NCI-H2227 (cell line): ENCODE measurements around the gene RIPK1.
"Not testable (repeated sequence)": the region's sequence is repeated elsewhere in the genome, so short reads cannot be mapped to it uniquely, and the experiment has no call there.

Source experiments
- DNase-seq: peaks from one replicate; lab custom pipeline; 2025; ENCODE audit not compliant: unreplicated experiment; lab: John Stamatoyannopoulos, UW

Gene RIPK1

DNA sequence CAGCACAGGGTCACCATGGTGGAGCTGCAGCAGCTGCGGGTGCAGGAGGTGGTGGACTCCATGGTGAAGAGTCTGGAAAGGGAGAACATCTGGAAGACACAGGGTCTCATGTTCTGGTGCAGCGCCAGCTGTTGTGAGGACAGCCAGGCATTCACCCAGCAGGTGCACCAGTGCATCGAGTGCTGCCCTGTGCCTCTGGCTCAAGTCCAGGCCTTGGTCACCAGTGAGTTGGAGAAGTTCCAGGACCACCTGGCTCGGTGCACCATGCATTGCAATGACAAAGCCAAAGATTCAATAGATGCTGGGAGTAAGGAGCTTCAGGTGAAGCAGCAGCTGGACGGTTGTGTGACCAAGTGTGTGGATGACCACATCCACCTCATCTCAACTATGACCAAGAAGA is 22.9 kb upstream of the RIPK1 start:
- DNase-seq = no peak

DNA sequence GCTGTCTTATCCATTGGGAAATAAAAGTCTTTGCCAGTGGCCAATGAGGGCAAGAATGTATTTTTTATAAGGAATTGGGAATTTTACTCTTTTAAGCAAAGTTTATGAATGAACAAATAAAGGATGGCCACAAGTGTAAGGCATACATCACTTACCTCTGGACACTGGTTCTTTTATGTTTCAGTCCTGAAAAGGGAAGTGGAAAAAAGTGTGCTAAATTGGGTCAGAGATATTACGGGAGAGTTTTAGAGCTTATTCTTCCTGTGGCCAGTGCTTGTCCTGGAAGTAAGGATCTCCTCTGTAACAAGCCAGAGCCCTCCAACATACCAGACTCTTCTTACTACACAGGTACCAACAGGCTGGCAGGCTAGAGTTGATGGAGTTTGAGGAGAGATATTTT is 22.5 kb upstream of the RIPK1 start:
- DNase-seq = no peak

DNA sequence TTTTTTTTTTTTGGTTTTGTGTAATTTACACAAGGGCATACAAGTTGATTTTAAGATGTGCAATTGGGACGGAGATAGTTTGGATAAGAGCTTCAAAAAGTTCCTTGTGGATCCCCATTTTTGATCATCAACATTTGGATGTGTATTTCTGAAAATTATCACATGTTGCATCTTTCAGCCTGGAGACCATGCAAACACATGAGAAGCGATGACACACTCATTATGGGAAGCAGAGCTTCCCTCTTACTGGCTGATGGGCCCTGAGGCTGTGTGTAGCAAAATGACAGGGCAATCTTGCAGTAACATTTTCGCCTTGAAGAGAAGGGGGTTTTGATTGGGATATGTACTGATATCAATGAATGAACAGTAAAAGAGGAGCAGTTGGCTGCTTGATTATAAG is 22.0 kb upstream of the RIPK1 start:
- DNase-seq = no peak

- not testable (repeated sequence) for DNase-seq
These were observed 20.3 kb upstream of the RIPK1 start for GRCh38 chr6:3048009-3048408.

GRCh38 chr6:3052481-3053230 is 15.6 kb upstream of the RIPK1 start:
- no peak for DNase-seq

GRCh38 chr6:3053231-3053508 is 15.1 kb upstream of the RIPK1 start:
- no peak for DNase-seq

GRCh38 chr6:3054229-3055157 is 13.8 kb upstream of the RIPK1 start:
- DNase-seq = peak; percentile 77

GRCh38 chr6:3055158-3055499 is 13.2 kb upstream of the RIPK1 start:
- not testable (repeated sequence) for DNase-seq

DNA sequence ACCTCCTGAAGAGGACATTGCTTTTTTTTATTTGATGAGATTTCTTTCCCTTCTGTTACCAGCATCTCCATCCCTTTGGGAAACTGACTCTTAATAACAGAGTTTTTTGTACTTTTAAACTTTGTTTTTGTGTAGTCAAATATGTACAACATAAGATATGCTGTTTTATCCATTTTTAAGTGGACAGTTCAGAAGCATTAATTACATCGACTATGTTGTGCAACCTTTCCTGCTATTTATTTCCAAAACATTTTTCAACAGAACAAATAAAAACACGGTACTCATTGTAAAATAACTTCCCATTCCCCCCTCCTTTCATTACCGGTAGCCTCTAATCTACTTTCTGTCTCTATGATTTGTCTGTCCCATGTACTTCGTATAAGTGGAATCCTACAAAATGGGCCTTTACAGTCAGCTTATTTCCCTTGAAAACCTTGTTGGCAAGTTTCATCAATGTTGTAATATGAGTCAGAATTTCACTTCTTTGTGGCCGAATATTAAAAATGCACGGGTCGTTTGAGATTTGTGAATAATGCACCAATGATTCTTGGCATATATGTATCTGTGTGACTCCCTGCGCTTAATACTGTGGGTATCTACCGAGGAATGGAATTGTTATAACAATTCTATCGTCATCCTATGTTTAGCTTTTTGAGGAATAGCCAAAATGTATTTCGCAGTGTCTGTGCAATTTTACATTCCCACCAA is 11.1 kb upstream of the RIPK1 start:
- no peak for DNase-seq

DNA sequence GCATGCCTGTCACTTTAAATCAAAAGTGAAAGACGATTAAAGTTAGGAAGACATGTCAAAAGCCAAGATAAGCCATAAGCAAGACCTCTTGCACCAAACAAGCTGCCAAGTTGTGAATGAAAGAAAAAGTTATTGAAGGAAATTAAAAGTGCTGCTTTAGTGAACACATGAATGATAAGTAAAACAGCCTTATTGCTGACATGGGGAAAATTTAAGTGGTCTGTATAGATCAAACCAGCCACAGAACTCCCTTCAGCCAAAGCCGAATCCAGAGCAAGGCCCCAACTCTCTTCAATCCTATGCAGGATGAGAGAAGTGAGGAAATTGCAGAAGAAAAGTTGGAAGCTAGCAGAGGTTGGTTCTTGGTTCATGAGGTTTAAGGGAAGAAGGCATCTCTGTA is 9.3 kb upstream of the RIPK1 start:
- DNase-seq = no peak

GRCh38 chr6:3060092-3060491 is 8.2 kb upstream of the RIPK1 start:
- not testable (repeated sequence) for DNase-seq

DNA sequence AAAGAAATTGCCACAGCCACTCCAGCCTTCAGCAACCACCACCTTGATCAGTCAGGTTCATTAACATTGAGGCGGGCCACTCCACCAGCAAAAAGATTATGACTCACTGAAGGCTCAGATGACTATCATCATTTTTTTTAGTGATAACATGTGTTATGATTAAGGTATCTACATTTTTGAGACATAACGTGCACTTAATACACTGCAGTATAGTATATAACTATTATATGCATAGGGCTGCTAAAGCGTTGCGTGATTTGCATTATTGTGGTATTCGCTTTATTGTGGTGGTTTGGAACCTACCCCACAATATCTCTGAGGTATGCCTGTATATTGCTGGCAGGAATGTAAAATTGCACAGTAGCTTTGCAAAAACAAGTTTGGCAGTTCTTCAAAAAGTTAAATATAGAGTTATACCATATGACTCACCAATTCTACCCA is 6.8 kb upstream of the RIPK1 start:
- DNase-seq = no peak

DNA sequence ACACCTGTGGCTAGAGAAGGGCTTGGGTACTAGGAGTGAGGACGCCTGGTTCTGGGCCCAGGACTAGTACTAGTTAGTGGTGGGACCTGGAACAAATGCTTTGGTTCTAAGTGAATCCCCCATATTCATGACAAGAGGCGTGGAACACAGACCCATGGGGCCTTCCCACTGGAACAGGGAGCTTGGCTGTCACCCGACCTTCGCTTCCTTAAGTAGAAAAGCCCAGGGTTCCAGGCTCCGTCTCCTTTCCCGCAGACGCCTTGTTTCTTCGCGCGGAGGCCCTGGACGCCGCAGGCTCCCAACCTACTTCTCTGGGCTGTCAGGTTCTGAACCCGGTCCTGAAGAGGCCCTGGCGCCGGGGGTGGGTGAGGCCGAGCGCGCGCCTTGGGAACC is 5.0 kb upstream of the RIPK1 start:
- DNase-seq = not testable (repeated sequence)

DNA sequence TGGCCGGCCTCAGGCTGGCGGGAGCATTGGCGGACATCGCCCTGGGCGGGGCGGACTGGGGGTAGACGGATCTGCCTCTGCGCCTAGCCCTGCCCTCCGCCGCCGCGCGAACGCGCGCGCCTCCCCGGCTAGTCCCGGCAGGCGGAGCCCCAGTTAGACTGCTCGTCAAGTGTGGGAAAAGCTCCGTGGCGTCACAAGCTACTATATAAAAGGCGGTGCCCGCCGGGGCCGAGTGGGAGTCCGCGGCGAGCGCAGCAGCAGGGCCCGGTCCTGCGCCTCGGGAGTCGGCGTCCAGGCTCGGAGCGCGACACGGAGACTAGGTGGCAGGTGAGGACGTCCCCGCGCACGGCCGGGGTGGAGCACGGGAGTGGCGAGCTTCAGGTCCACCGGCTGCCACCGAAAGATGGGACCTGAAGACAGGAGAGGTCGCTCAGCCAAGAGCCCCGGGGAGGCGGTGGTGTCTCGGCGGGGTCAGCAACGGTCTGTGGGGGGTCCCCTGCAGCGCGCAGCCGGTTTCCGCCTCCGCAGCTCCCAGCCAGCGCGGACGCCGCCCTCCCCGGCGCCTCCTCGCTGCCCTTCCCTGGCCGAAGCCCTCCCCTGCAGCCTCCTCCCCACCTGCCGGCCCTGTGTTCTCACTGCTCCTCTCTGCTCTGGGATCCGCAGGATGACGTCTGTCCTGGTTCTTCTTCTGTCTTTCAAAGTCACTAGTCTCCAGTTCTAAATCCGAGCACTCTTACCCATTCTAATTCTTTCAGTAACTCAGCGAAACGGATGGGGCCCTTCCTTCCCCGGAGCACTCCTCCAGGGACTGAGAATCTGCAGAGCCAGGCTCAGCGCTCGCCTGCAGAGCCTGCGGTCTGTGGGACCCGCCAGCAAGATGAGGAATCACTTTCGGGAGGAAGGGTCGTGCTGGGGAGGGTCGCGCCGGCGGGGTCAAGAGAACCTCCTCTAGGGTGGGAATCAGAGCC is 4.3 kb upstream of the RIPK1 start:
- DNase-seq = peak; percentile 97

GRCh38 chr6:3071568-3071967 is 3.3 kb downstream of the RIPK1 start:
- no peak for DNase-seq

GRCh38 chr6:3072798-3073197 is 4.5 kb downstream of the RIPK1 start:
- no peak for DNase-seq

DNA sequence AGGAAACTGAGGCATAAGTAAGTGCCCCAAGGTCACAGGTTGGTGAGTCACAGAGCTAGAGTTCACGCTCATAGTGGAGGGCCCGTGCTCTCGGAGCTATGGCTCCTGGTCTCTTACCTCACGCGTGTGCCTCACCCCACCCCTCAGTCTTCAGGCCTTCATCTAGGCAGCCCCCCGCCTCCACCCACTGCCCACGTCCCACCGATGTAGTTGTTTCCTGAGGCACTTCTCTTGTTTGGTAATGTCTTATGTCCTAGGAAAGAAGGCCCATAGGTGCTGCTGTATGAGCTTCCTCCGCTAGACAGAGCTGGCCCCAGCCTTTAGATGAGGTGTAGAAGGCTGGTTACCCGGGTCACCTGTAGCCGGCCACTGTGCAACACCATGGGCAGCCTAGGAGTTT is 5.1 kb downstream of the RIPK1 start:
- DNase-seq = no peak

DNA sequence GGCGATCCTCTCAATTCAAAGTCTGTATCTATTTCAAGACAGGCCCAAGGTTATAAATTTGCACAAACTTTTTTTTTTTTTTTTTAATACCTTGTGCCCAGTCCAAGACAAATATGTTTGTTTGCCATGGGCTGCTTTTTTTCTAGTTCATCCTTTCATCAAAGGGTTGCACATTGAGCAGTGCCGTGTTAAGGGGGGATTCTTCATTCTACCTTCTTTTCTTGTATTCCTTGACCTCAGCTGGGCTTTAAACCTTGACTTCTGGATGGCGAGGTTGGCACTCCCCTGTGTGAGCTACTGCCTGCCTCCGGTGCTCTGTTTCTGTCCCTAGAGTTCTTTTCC is 7.4 kb downstream of the RIPK1 start:
- DNase-seq = no peak

DNA sequence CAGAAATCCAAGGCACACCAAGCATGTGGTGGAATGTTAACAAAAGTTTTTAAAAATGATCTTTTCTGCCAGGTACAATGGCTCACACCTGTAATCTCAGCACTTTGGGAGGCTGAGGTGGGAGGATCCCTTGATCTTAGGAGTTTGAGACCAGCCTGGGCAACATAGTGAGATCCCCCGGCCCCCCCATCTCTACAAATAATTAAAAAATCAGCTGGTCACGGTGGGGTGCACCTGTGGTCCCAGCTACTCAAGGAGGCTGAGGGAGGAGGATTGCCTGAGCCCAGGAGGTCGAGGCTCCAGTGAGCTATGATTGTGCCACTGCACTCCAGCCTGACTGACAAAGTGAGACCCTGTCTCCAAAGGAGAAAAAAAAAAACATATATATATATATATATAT is 8.0 kb downstream of the RIPK1 start:
- DNase-seq = no peak

DNA sequence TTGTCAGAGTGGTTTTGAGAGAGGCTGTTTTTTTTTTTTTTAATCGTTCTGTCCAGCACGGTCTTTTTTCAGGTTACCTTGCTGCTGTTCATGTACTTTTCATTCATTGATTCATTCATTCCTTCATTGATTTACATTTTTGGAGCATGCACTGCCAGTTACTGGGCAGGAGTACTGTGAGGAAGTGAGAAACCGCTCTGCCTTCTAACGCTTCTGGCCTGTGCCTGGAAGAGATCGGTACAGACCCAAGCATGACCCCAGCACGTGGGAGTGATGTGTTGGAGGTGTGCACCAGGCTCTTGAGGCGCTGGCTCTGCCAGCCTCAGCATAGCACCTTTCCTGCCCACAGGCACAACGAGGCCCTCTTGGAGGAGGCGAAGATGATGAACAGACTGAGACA is 9.1 kb downstream of the RIPK1 start:
- no peak for DNase-seq

GRCh38 chr6:3078952-3079351 is 10.7 kb downstream of the RIPK1 start:
- not testable (repeated sequence) for DNase-seq
